GM18519 (cell line): ENCODE results near the gene ETFA.

Experiments used
- ATAC-seq: cut with Tn5 transposase; IDR thresholded peaks from one replicate; pipeline ENCODE4 v1.9.1; 2021; ENCODE audit warnings: mild to moderate bottlenecking, moderate library complexity; ENCODE audit not compliant: unreplicated experiment, low FRiP score

Gene ETFA

DNA sequence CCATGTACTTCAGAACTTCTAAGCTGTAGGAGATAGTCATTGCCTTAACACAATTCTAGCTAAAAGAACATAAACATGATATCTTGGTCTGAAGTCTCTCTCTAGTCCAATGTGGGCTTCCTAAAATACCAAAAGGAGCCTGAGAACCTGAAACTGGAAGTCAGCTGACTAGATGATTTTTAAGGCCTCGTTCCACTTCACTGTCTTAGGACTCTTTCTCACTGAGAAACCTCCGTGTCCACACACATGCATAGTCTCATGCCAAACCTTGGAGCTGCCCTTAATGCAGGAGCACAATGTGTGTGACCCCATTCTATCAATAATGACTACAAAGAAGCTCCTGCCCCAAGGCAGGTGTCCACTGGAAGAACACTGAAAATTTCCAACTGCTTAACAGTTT lies 87.7 kb downstream of the ETFA start:
- ATAC-seq, result no peak

DNA sequence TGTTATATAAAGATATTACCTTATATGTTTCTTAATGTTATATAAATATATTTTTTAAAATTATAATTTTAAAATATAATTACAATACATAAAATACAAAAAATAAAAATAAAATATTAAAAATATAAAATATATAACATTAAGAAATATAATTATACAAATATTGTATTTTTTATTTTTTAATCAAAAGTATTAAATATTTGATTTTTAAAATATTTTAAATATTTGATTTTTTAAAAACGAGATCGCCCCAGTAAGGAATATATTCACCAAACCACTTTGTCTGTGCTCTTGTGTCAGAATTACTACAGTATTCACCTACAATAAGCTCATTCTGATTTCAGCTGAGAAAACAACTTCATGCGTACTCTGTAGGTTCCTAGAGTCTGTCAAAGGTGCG lies 89.1 kb downstream of the ETFA start:
- no peak for ATAC-seq

DNA sequence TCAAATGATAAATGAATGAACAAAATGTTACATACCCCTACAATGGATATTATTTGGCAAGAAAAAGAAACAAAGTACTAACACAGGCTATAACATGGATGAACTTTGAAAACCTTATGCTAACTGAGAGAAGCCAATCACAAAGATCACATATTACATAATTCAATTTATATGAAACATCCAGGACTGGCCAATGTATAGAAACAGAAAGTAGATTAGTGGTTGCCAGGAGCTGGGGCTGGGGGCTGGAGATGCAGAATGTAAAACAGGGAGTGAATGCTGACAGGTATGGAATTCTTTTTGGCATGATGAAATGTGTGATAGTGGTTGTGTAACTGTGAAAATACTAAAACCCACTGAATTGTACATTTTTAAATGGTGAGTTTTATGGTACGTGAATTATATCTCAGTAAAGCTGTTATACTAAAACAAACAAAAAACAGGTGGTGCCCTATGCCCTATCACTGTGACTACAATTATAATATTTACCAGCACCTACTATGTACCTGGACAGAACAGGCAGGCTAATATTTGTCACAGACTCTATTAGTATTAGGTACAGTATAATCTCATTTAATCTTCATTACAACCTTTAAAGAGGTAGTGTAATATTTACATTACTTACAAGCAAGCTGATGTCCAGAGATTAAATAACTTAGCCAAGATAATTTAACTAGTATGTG lies 90.0 kb downstream of the ETFA start:
- no peak for ATAC-seq

DNA sequence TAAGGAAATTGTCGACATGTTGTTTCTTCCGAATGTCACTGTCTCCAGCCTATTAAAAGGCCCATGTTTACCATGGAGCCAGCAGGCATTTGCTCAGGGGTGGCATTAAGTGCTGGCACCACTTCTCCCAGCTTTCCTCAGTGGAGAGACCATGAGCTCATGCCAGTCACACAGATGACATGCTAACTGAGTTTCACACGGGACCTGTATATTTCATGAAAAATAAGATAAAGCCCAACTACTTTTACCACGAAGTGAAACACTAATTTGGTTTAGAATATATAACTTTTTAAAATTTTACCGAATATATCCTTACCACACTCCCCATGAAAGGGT lies 93.4 kb downstream of the ETFA start:
- ATAC-seq, result no peak

DNA sequence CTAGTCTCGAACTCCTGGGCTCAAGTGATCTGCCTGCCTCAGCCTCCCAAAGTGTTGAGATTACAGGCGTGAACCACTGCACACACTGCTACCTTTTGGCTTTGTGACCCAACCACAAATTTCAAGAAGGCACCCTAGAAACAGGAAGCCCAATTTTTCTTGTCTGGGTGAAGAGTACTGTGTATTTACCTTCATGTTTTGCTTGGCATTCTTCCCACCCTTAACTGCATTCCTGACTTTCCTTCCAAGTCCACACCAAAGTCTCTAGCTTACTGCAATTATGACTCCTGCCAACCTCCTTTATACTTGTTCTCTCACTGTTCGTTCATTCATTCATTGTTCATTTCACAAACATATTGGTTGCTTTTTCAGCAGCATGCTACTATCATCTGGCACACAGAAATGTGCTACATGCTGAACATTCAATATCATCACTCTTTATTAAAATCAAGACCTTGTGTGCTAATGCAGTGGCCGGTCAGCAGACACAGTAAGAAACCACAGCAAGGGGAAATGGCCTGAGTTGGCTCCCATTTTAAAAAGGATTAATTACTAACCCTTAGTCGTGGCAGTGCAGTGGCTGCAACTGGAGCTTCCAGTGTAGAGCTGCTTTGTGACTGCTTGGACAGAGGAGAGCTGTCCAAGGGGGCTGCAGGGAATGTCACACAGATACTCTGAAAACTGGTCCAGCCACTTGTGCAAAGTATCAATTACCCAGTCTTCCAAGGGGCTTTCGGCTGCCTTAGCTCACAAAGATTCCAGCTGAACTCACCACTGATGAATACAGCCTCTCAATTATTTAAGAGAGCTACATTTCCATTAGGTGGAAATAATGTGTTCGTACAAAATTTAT lies 94.0 kb downstream of the ETFA start:
- no peak for ATAC-seq

DNA sequence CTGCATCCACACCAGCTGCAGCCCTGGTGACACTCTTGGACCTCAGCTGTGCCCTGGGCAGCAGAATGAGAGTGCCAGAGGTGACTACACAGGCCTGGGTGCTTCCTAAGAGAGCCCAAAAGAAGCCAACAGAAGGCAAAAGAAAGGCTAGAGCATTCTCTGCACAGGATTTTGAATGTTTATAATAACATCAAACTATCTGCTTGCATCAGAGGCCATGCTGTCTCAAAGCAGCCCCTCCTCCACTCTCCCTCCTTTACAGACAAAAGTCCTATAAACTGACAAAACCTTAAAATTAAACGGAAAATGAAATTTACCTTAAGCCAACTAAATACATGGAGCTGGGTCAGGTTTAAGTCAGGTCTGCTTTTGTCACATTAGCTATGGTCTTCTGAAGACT lies 95.6 kb downstream of the ETFA start:
- no peak for ATAC-seq

DNA sequence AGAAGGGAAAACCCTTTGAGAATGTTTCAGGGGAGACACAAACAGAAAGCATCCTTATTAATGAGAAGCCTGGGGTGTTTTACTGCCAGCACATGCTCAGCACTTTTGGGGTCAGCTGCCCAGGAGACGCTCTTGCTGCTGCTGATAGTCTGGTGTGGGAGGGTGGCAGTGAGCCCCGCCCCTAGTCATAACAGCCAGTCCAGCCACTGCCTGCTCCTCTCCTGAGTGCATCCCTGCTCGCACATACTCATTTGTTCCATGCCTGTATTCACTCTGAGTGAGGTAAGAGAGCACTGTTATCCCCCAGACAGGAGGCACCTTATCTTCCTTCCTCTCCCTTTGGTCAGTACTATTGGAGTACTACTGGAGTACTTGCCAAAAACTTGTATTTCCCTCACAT lies 101.3 kb downstream of the ETFA start:
- ATAC-seq, result no peak

DNA sequence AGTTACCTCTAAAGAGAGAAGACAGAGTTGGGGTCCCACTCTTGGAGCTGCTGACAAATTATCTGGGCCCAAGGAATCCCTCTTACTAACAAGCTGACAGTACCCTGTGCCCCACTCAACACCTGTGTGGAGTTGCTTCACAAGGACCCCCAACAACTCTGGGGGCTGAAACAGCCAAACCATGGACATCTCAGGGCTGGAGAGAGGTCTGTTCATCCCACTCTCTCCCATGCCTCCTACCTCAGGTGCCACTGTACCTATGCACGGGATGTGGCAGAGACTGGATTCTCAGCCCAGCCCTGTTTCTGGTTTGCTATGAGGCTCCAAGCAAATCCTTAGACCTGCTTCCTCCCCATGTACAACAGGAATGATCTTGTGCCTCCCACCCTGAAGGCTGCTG lies 101.7 kb downstream of the ETFA start:
- ATAC-seq, result no peak

DNA sequence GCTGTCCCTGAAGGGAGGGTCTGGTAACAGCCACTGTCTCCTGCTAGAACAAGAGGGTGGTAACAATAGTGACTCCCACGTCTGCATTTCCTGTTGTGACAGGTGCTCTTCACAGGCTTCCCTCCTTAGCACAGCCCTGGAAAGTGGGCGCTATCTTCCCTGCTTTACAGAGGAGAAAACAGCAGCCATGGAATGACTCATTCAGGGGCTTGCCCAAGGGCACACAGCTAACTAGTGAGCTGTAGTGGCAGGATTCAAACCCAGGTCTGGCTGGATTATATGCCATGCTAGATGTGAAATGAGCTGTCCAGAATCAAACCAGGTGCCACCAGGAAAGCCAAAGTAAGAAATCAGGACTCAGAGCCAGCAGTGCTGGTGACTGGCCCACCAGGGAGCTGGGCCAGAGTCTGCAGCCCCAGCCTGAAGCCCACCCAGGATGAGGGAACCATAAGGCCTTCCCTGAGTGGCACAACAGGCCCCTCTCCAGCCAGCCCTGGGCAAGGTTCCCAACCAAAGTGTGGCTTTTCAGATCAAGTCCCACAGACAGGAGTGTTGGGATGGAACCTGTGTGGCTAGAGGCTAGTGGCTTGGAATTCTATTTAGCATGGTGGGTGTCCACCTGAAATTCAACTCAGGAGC lies 102.4 kb downstream of the ETFA start:
- no peak for ATAC-seq

DNA sequence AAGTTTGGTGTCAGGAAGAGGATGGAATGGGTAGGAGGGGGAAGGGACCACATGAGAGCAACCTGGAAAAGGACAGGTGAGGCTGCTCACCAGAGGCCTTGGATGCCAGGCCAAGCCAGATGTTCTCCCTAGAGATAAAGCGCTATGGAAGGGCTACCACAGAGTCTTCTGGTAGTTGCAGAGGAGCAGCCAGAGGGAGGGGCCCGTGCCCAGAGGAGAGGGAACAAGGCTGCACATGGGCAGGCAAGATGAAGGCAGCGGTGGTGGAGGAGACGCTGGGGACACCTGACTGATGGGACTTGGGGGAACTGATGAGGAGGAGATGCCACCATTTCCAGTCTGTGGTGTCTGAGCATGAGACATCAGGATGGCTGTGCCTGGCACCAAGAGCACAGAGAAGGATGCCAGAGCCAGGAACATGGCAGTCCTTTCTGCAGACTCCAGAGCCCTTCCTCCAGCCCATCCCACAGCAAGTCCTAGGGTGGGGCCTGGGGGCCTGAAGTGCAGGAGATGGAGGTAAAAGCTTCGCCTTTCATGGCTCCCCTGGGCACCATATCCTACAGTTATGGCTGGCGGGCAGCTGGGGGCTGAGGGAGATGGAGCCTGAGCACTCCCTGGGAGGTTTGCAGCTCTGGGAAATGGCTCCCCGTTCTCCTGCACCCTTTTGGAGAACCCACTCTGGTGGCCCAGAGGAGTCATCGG lies 103.0 kb downstream of the ETFA start:
- ATAC-seq, result no peak

DNA sequence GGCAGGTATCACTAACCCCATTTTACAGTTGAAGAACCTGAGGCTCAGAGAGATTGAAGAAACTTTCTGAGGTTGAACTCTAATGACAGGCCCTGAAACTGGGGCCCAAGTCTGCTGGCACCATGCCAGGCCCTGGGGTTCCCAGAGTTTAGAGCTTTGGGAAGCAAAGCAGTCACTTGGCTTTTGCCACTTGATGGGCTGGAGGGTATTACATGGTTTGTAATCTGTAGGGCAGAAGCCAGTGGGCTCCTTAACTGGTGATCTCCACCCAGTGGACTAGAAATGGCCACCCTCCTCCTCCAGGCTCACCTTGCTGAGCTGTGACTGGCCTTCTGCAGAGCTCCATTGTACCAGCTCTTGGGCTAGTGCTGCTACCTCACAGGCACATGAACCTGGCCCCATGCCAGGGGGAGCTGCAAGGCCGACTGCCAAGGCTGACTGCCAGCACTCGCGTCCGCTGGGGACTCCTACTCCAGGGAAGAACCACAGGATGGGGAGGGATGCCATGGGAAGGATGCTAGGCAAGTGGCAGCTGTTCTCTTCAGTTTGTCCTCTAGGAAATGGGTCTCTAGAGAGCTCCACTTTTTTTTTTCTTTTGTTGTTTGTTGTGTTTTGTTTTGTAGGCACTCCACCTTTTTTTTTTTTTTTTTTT lies 104.8 kb downstream of the ETFA start:
- no peak for ATAC-seq

DNA sequence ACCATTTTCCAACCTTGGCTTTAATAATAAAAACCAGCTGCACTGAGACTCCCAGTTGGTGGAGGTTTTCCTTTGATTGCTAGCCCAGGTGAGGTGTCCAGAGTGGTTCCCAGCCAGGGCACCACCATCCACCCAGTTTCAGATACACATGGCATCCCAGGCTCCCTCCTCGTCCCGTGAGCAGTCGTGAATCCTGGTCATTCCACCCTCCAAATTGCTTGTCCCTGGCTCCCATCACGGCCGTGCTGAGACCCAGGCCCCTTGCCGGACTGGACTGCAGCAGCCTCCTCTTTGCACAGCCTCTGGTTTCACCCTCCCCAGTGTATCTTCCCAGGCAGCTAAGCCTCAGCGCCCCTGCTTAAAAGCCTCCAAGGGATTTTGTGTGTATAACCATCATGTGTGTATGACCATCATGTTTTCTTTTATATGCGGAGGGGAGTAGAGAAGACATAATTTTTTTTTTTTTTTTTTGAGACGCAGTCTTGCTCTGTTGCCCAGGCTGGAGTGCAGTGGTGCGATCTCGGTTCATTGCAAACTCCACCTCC lies 106.3 kb downstream of the ETFA start:
- ATAC-seq, result no peak

DNA sequence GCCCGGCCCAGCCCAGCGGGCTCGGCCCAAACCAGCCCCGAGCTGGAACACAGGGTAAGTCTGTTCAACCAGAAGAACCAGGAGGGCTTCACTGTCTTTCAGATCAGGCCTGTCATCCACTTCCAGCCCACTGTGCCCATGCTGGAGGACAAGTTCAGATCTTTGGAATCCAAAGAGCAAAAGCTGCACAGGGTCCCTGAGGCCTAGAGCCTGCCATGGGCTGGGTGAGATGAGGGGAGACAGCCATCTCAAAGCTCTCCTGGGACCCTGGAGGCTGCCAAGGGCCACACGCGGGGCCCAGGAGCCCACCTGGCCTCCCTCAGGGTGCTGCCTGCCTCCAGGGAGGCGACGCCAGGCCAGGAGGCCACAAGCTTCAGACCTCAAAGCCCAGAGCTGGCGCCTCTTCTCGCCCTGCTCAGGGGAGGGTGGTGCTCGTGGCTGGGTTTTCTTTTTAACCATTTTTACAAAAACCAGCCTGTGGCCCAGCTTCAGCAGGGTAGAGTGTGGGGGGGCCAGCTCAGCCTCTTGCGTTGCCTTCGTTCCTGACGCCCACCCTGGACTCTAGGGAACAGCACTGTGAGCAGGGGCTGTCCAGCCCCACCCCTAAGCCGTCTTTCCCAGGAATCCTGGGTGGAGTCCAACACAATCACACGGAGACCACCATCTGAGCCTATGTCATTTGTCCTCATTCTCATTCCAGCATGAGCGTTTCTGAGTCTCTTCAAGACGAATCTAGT lies 107.0 kb downstream of the ETFA start:
- ATAC-seq, result no peak

DNA sequence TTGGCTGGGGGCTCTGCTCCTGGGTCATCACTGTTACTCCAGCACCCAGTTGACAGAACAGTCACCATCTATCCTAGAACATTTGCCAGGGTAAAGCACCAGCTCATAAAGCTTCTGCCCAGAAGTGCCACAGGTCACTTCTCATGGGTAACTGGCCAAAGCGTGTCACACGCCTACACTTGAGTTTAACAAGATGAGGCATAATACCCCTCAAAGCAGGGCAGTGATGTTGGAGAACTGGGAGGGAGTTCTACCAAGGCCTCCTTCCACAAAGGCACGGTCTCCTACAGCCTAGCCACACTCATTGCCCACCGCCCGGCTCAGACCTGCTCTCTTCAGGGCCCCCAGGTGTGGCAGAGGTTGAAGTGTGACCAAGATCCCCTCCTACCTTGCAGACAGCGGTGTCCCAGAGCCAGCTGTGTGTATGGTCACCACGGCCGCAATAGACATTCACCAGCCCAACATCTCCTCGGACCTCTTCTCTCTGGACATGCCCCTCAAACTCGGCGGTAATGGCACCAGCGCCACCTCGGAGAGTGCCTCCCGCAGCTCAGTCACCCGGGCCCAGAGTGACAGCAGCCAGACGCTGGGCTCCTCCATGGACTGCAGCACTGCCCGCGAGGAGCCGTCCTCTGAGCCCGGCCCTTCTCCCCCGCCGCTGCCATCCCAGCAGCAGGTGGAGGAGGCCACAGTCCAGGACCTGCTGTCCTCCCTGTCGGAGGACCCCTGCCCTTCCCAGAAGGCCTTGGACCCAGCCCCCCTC lies 107.7 kb downstream of the ETFA start:
- ATAC-seq, result no peak

DNA sequence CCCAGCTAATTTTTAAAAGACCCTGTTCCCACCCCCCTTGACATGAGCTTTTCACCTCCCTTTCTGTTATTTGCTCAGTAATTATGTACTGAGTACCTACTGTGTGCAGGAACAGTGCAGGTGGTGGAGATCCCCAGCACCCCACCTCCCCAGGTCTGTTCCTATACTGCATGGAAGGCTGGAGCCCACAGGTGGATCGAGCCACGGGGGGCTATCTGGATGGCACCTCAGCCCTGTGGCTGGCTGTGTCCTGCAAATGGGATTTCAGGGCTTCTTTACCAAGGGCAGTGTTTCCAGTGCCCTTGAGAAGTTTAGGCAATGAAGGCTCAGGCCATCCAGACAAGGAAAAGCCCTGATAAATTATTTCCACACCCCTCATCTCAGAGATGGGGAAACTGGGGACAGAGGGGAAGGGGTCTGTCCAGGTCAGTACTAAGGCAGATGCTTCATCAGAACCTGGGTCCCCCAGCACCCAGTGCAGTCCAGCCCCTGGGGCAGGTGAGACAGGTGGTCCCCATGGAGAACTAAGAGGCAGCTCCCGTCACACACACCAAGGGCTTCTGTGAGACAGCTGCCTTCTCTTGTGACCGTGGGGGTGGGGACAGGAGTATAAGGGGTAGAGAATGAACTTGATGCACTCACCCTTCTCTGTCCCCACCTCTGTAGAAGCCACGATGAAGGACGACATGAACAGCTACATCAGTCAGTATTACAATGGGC lies 109.6 kb downstream of the ETFA start:
- ATAC-seq, result no peak

DNA sequence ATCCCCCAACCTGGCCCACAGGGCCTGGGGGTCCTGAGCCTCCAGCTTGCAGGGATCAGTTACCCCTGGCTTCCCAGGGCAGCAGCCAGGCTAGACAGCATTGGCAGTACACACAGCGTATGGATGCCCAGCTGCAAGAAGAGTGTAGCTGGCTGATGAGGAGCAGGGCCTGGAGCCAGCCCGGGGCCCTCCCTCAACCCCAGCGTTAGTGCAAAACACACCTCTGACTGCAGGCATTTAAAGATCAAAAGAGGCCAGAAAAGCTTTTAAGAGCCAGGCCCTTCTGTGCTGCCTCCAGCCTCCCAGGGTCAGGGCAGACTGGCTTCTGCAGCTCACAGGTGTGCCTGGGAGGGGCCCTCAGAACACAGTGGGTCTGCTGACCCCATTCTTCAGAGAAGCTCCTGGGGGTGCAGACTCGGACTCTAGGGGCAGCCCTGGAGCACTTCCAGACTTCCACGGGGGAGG lies 110.6 kb downstream of the ETFA start:
- no peak for ATAC-seq

DNA sequence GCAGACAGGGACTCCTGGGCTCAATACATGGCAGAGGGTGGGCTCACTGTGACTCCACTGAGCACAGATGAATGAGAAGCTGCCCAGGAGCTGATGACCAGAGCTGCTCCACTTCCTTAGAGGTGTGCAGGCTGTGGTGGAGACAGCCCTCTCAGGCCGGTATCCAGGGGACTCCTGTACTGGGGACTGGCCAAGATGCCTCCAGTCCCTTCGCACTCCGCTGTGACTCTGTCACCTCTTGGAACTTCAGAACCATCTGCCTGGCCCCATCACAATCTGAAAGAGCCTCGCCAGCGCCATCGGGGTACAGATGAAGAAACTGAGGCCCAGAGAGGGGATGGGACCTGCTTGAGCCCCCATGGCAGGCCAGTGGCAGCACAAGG lies 111.2 kb downstream of the ETFA start:
- no peak for ATAC-seq
